Measurements from ENCODE around the gene MSX1.

- TF ChIP-seq CTCF (IDR thresholded peaks at IDR 0.05; ENCODE audit: control extremely low read depth in 1 of 3, insufficient read depth in 1 of 3, low read depth in 1 of 3, low read length in 3 of 3) = peak in 1 of 3 experiments; percentile 9; a peak in 1 of 4 replicates
- TF ChIP-seq CREB1 (IDR thresholded peaks at IDR 0.05) = no peak
- TF ChIP-seq SP2 (IDR thresholded peaks at IDR 0.05; ENCODE audit: low read length) = no peak
- TF ChIP-seq TCF12 (IDR thresholded peaks at IDR 0.05; ENCODE audit: low read depth, low read length) = no peak
These were observed 40.9 kb upstream of the MSX1 start for GRCh38 chr4:4818415-4819212.
